Bronchial epithelial cell (primary cell): ENCODE data around the gene RGSL1. TPM values are rescaled to one million over a fixed set of nuclear protein-coding genes. Genes with fewer than 3 reads are reported as not detected.
A peak's percentile ranks its signal among the peaks of the same experiment; 100 is the strongest.

Experiments used
- DNase-seq: peaks from one replicate; pipeline ENCODE4 v3.0.0-alpha.2; 2010; ENCODE audit warnings: low read depth
- FAIRE-seq: peaks from 2 replicates; lab custom pipeline; 2011; peaks lifted over from hg19 to GRCh38; lab: Jason Lieb, UNC
- H3K27me3 ChIP-seq: 2 replicates; pipeline ENCODE4 v1.5.1; 2011; ENCODE audit warnings: low read length; ENCODE audit not compliant: control insufficient read depth, insufficient read depth
- H3K36me3 ChIP-seq: 2 replicates; pipeline ENCODE4 v1.5.1; 2011; ENCODE audit warnings: low read length; ENCODE audit not compliant: control insufficient read depth, insufficient read depth
- H3K4me3 ChIP-seq: 2 replicates; pipeline ENCODE4 v1.5.1; 2011; ENCODE audit warnings: mild to moderate bottlenecking, low read depth, low read length, control low read depth
- total RNA-seq: library from RNA; depleted of rRNA; stranded (reverse); fragments of >200 nt; gene quantifications from 2 replicates; pipeline ENCODE4 v1.2.1, GENCODE V29; 2014
- TF ChIP-seq, protein P1 (sequence below): IDR thresholded peaks from 2 replicates; pipeline ENCODE4 v1.5.1; 2011; ENCODE audit warnings: mild to moderate bottlenecking, moderate library complexity, low read length, control low read depth, inconsistent platforms; ENCODE audit not compliant: insufficient read depth, severe bottlenecking

The RGSL1 gene
- total RNA-seq, 1 donor from 2014 or later: not detected

DNA sequence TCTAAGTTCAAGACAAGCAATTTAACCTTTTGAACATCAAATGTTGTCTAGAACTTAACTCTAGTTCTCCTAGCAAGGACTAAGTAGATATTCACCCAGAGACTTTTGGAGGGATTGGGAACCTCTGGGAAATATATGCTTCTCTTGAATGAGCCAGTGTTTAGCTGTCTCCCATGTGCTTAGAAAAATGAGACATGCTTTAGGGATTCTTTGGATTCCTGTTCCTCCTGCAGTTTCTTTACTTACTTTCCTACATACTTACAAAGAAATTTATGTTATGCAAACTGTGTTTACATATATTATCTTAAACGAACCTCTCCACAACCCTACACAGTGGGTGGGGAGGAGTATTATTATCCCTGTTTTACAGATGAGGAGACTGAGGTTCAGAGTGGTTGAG lies 99.9 kb downstream of the RGSL1 start:
- no peak for DNase-seq
- peaks cover 3% of the 10 kb centered on the region for H3K27me3 ChIP-seq
- TF ChIP-seq, protein P1, sequence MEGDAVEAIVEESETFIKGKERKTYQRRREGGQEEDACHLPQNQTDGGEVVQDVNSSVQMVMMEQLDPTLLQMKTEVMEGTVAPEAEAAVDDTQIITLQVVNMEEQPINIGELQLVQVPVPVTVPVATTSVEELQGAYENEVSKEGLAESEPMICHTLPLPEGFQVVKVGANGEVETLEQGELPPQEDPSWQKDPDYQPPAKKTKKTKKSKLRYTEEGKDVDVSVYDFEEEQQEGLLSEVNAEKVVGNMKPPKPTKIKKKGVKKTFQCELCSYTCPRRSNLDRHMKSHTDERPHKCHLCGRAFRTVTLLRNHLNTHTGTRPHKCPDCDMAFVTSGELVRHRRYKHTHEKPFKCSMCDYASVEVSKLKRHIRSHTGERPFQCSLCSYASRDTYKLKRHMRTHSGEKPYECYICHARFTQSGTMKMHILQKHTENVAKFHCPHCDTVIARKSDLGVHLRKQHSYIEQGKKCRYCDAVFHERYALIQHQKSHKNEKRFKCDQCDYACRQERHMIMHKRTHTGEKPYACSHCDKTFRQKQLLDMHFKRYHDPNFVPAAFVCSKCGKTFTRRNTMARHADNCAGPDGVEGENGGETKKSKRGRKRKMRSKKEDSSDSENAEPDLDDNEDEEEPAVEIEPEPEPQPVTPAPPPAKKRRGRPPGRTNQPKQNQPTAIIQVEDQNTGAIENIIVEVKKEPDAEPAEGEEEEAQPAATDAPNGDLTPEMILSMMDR: no peak
- no peak for FAIRE-seq
- H3K4me3 ChIP-seq: no peak overlapping the region
- H3K36me3 ChIP-seq: no peaks in the 10 kb centered on the region

DNA sequence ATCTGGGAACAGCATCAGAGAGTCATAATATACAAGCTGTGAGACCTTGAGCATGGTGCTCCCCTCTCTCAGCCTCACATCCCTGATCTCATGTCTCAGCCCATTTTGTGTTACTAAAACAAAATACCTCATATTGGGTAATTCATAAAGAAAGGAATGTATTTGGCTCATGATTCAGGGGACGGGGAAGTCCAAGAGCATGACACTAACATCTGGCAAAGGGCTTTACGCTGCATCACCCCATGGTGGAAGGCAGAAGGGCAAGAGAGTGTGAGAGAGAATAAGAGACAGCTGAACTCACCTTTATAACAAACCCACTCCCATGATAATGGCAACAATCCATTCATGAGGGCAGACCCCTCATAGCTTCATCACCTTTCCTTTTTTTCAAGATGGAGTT lies 102.6 kb downstream of the RGSL1 start:
- Histone ChIP-seq H3K27me3 (peaks cover 3% of the 10 kb centered on the region), H3K4me3 (no peak overlapping the region), H3K36me3 (no peaks in the 10 kb centered on the region)
- FAIRE-seq: no peak
- TF ChIP-seq, protein P1: no peak
- DNase-seq: no peak

DNA sequence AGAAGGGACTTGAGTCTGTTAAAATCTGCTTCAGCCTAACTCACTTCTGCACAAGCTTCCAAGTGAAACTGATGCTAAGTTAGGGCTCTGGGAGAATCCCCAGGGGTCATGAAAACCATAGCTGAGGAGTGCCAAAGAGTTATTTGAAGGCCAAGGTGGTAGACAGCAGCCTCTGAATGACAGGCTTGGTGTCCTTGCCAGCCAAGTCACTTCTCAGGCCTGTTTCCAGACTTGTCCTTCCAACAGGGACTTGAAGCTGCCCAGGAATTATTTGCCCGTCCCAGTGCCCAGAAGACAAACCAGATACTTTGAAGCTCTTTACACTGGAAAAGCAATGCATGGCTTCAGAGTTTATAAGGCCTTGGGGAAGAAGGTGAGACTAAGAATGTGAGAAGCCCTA lies 105.5 kb downstream of the RGSL1 start:
- no peak for FAIRE-seq
- peaks cover 2% of the 10 kb centered on the region for H3K27me3 ChIP-seq
- TF ChIP-seq, protein P1: no peak
- no peaks in the 10 kb centered on the region for H3K36me3 ChIP-seq
- no peak for DNase-seq
- H3K4me3 ChIP-seq: no peak overlapping the region

DNA sequence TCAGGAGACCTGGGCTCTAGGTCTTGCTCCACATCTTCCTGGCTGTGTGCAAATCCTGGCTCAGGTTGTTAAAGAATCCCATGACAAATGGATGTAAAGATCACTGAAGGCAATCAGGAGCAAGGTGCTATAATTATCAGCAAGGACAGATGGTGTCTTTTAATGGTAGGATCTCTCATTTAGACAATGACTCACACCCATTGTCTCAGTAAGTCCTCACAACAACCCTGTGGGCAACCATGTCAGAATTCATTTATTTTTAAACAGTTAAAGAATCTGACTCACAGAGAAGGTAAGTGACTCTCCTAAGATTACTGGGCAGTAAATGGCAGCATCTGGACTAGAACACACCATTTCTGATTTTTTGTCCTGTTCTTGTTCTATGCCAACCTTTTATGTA lies 106.3 kb downstream of the RGSL1 start:
- TF ChIP-seq, protein P1: no peak
- Histone ChIP-seq H3K27me3 (peaks cover 2% of the 10 kb centered on the region), H3K4me3 (no peak overlapping the region), H3K36me3 (no peaks in the 10 kb centered on the region)
- FAIRE-seq: no peak
- DNase-seq: peak; percentile 58

DNA sequence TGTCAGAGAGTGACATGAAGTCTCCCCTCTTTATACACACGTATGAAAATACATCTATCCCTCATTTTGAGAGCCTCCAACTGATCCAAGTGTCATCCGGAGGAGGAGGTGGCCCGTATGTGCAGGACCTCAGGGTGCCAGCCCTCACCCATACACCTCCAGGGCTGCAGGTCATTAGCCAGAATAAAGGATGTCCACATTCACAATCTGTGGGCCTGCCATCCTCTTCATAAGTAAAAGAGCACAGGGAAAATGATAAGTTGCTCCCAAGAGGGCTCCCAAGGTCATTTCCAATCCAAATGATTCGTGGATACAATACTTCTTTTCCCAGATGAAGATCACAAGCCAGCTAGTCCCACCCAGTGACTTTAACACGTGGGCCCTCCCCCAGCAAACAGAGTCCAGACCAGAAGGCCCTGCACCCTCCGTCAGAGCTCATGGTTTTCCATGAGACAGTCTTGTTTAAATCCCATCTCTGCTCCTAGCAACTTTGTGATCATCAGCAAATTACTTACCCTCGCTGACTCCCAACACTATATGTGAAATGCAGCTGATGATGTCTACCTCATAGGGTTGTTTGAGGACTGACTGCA lies 110.5 kb downstream of the RGSL1 start:
- no peak overlapping the region for H3K4me3 ChIP-seq
- H3K27me3 ChIP-seq: no peaks in the 10 kb centered on the region
- no peaks in the 10 kb centered on the region for H3K36me3 ChIP-seq
- FAIRE-seq (no peak), DNase-seq (no peak)
- TF ChIP-seq, protein P1: no peak

DNA sequence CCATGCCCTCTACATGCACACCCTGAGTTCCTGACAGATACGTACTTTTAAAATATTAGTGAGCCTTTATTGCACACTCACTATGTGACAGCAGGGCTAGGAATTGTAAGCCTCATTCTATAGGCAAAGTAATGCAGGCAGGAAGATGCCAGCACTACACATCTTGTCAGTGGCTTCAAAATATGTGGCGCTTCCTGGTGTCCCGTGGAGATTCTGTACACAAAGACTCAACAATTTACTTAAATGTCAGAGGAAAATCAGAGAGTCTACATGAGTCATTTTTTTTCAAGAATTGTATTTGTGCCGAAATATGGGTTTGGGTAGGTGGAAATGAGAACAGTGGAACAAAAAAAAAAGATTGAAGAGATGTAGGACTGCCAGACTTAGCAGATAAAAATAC lies 111.5 kb downstream of the RGSL1 start:
- FAIRE-seq: no peak
- TF ChIP-seq, protein P1: no peak

More for the DNA sequence above, 111.5 kb downstream of the RGSL1 start:
- no peak for DNase-seq
- H3K4me3 ChIP-seq: no peak overlapping the region
- H3K27me3 ChIP-seq: no peaks in the 10 kb centered on the region
- H3K36me3 ChIP-seq: no peaks in the 10 kb centered on the region
